H1 (cell line): ENCODE measurements around the gene TAF3. TPM values are rescaled to one million over a fixed set of nuclear protein-coding genes. Genes with fewer than 3 reads are reported as not detected.

ENCODE experiments used
- CHD7 ChIP-seq: fragments of 300-600 bp; sonication (generic); IDR thresholded peaks from 2 replicates; pipeline ENCODE4 v1.7.1; 2012; ENCODE audit warnings: low read length, moderate library complexity, mild to moderate bottlenecking, inconsistent platforms; ENCODE audit not compliant: insufficient replicate concordance
- polyA plus RNA-seq, 7 experiments: library from polyadenylated mRNA; depleted of rRNA in 3 of 7; stranded (reverse) in 5 of 7; unstranded in 2 of 7; fragments of >200 nt in 5 of 7; fragments of 200-250 nt in 2 of 7; gene quantifications; 1 replicate in 5 of 7; 2 replicates in 1 of 7; 4 replicates in 1 of 7; pipeline versions ENCODE4 v1.2.1 to v1.2.3, GENCODE V29; 2011 to 2013; ENCODE audit warnings: missing spikeins in 2 of 7, mixed read lengths in 2 of 7
- total RNA-seq: library from RNA; stranded (reverse); fragmentation: NEBNext Ultra II Directional; extraction: Animal tissue kit (Norgen Biotek cat#: 25700); gene quantifications from 2 replicates; pipeline ENCODE4 v1.2.1, GENCODE V29; 2021

The TAF3 gene
- total and polyA plus RNA-seq, 2 of the 8 experiments (the other 6 are each of a cell fraction or from before 2014, with no cell fraction given) = 1.5 to 11.2 TPM

- TF ChIP-seq CHD7 = no peak
Observed at GRCh38 chr10:7933262-7933661, 115.0 kb downstream of the TAF3 start (continued).
